IMR-90 (cell line): Measurements from ENCODE around the gene SUGCT.

Experiments
- BHLHE40 ChIP-seq: fragments of 150-350 bp; IDR thresholded peaks from 2 replicates; pipeline ENCODE4 v1.6.1; 2016; ENCODE audit warnings: mild to moderate bottlenecking, low read depth, low read length
- CEBPB ChIP-seq: IDR thresholded peaks from 2 replicates; pipeline ENCODE4 v1.6.1; 2012; ENCODE audit warnings: low read depth, low read length, improper control_type of control experiment
- CHD1 ChIP-seq: IDR thresholded peaks from 2 replicates; pipeline ENCODE4 v1.6.1; 2012; ENCODE audit warnings: low read depth, low read length, improper control_type of control experiment
- CTCF ChIP-seq: conservative IDR thresholded peaks from 2 replicates; pipeline ENCODE4 v1.5.1; 2012; ENCODE audit warnings: mild to moderate bottlenecking, low read depth, low read length, improper control_type of control experiment
- ELK1 ChIP-seq: fragments of 150-350 bp; IDR thresholded peaks from 2 replicates; pipeline ENCODE4 v1.6.1; 2016; ENCODE audit warnings: low read depth, mild to moderate bottlenecking, low read length, moderate library complexity, borderline replicate concordance
- MAFK ChIP-seq: IDR thresholded peaks from 2 replicates; pipeline ENCODE4 v1.6.1; 2012; ENCODE audit warnings: low read depth, low read length, improper control_type of control experiment
- NFE2L2 ChIP-seq: fragments of 150-350 bp; IDR thresholded peaks from 2 replicates; pipeline ENCODE4 v1.6.1; 2016; ENCODE audit warnings: low read depth, mild to moderate bottlenecking, low read length
- POLR2A ChIP-seq: IDR thresholded peaks from 2 replicates; pipeline ENCODE4 v1.6.1; 2012; ENCODE audit warnings: mild to moderate bottlenecking, low read depth, low read length
- RAD21 ChIP-seq: IDR thresholded peaks from 2 replicates; pipeline ENCODE4 v1.6.1; 2012; ENCODE audit warnings: low read length, improper control_type of control experiment
- RFX5 ChIP-seq: IDR thresholded peaks from 2 replicates; pipeline ENCODE4 v1.8.0; 2012; ENCODE audit warnings: low read depth, mild to moderate bottlenecking, low read length, moderate library complexity
- USF2 ChIP-seq: fragments of 150-350 bp; IDR thresholded peaks from 2 replicates; pipeline ENCODE4 v1.6.1; 2017; ENCODE audit warnings: mild to moderate bottlenecking, antibody characterized with exemption, low read length, low read depth

- TF ChIP-seq CEBPB (no peak), CTCF (no peak), CHD1 (no peak), POLR2A (no peak), MAFK (no peak), RFX5 (no peak), ELK1 (no peak), RAD21 (no peak), NFE2L2 (no peak), USF2 (no peak), BHLHE40 (no peak)
These were observed 79.1 kb downstream of the SUGCT start for GRCh38 chr7:40213856-40214255.
